ENCODE data around the gene FMNL3.

- TF ChIP-seq EP300 (IDR thresholded peaks at IDR 0.05; ENCODE audit: borderline replicate concordance) (no peak), EGR1 (IDR thresholded peaks at IDR 0.05) (no peak), RAD21 (IDR thresholded peaks at IDR 0.05; ENCODE audit: low read depth) (no peak)
Measured at GRCh38 chr12:49716553-49716952, 9.3 kb upstream of the FMNL3 start.

Measured in Ishikawa (cell line).